Endothelial cell of umbilical vein (primary cell): ENCODE results near the gene EEF2K. TPM values are rescaled to one million over a fixed set of nuclear protein-coding genes. Genes with fewer than 3 reads are reported as not detected.

Experiments used
- BruUV-seq: library from RNA; stranded (reverse); fragments of 400-500 nt; replicated peaks from 2 replicates; lab custom pipeline; 2021; lab: Mats Ljungman, UMichigan
- CTCF ChIA-PET: fragments of 300-600, 350-600 bp; sonication (Branson Sonifier 250); formaldehyde crosslinking; loops from one replicate; lab custom pipeline; 2021; ENCODE audit warnings: antibody characterized with exemption, inconsistent platforms; lab: Charles Lee
- POLR2A ChIA-PET: fragments of 300-600, 350-600 bp; sonication (Branson Sonifier 250); formaldehyde crosslinking; loops from one replicate; lab custom pipeline; 2021; ENCODE audit warnings: antibody characterized with exemption, inconsistent platforms; lab: Charles Lee
- DNase-seq: peaks from one replicate; pipeline ENCODE4 v3.0.0-alpha.2; 2011; ENCODE audit warnings: low read depth, low spot score
- FAIRE-seq: peaks from 2 replicates; lab custom pipeline; 2011; peaks lifted over from hg19 to GRCh38; lab: Jason Lieb, UNC
- H2AFZ ChIP-seq: 2 replicates; pipeline ENCODE4 v1.6.0; 2012; ENCODE audit warnings: low read depth, low read length, control low read depth, inconsistent platforms
- H3K27ac ChIP-seq: 2 replicates; pipeline ENCODE4 v1.5.1; 2011; ENCODE audit warnings: low read depth, mild to moderate bottlenecking, control low read depth, low read length, moderate library complexity; ENCODE audit not compliant: insufficient read depth
- H3K27me3 ChIP-seq, 2 experiments: 2 replicates each; pipeline versions ENCODE4 v1.6.0 to v1.6.1; 2011; ENCODE audit warnings: low read length in 2 of 2, mixed read lengths in 1 of 2; ENCODE audit not compliant: control insufficient read depth in 2 of 2, insufficient read depth in 2 of 2
- H3K36me3 ChIP-seq, 2 experiments: 2 replicates in 1 of 2; 3 replicates in 1 of 2; pipeline ENCODE4 v1.5.1; 2011; ENCODE audit warnings: low read length in 2 of 2, mild to moderate bottlenecking in 1 of 2, moderate library complexity in 1 of 2; ENCODE audit not compliant: control insufficient read depth in 2 of 2, insufficient read depth in 2 of 2; ENCODE audit errors: extremely low read depth in 1 of 2
- H3K4me1 ChIP-seq: 3 replicates; pipeline ENCODE4 v1.5.1; 2011; ENCODE audit warnings: mild to moderate bottlenecking, low read length; ENCODE audit not compliant: control insufficient read depth, insufficient read depth; ENCODE audit errors: extremely low read depth
- H3K4me2 ChIP-seq: 2 replicates; pipeline ENCODE4 v1.6.1; 2011; ENCODE audit warnings: low read length, control low read depth, mixed read lengths; ENCODE audit not compliant: insufficient read depth
- H3K4me3 ChIP-seq, 3 experiments: fragments of 200-600 bp in 1 of 3; sonication (generic), shearing (Covaris generic) in 1 of 3; replicated peaks in 1 of 3; 2 replicates each; pipeline ENCODE4 v1.5.1; 2011 to 2016; ENCODE audit warnings: control low read depth in 3 of 3, low read length in 3 of 3, mild to moderate bottlenecking in 2 of 3, inconsistent platforms in 1 of 3, low read depth in 1 of 3, moderate library complexity in 1 of 3; ENCODE audit not compliant: insufficient read depth in 1 of 3
- H3K79me2 ChIP-seq: 2 replicates; pipeline ENCODE4 v1.6.0; 2012; ENCODE audit warnings: low read length, inconsistent platforms; ENCODE audit not compliant: control insufficient read depth, insufficient read depth
- H3K9ac ChIP-seq: replicated peaks from 2 replicates; pipeline ENCODE3; 2011; ENCODE audit warnings: low read length, control low read depth; ENCODE audit not compliant: insufficient read depth; ENCODE audit errors: extremely low read depth
- H3K9me1 ChIP-seq: replicated peaks from 3 replicates; pipeline ENCODE4 v1.6.0; 2011; ENCODE audit warnings: mild to moderate bottlenecking, low read length; ENCODE audit not compliant: control insufficient read depth, insufficient read depth; ENCODE audit errors: extremely low read depth
- H3K9me3 ChIP-seq: replicated peaks from 2 replicates; pipeline ENCODE4 v1.5.1; 2012; ENCODE audit warnings: low read length, inconsistent platforms; ENCODE audit not compliant: control insufficient read depth, insufficient read depth
- H4K20me1 ChIP-seq: replicated peaks from 2 replicates; pipeline ENCODE3; 2011; ENCODE audit warnings: mild to moderate bottlenecking, low read length; ENCODE audit not compliant: control insufficient read depth, insufficient read depth; ENCODE audit errors: extremely low read depth
- EZH2 ChIP-seq: IDR thresholded peaks from 2 replicates; pipeline ENCODE4 v1.6.1; 2012; ENCODE audit warnings: borderline replicate concordance, low read depth, mild to moderate bottlenecking, moderate library complexity, low read length, inconsistent platforms; ENCODE audit not compliant: severe bottlenecking
- FOS ChIP-seq: IDR thresholded peaks from 2 replicates; pipeline ENCODE4 v1.6.1; 2011; ENCODE audit warnings: mild to moderate bottlenecking, low read length, moderate library complexity, borderline replicate concordance; ENCODE audit not compliant: insufficient read depth
- GATA2 ChIP-seq: IDR thresholded peaks from 2 replicates; pipeline ENCODE4 v1.7.0; 2011; ENCODE audit warnings: low read depth, mild to moderate bottlenecking, moderate library complexity, mixed read lengths, low read length; ENCODE audit not compliant: insufficient read length, insufficient read depth
- JUN ChIP-seq: IDR thresholded peaks from 2 replicates; pipeline ENCODE4 v1.6.1; 2011; ENCODE audit warnings: borderline replicate concordance, low read depth; ENCODE audit not compliant: insufficient read length, insufficient read depth
- MAX ChIP-seq: IDR thresholded peaks from 2 replicates; pipeline ENCODE4 v1.6.1; 2011; ENCODE audit not compliant: insufficient read depth, insufficient read length
- MYC ChIP-seq: IDR thresholded peaks from one replicate; pipeline ENCODE4 v1.6.1; 2011; ENCODE audit warnings: mild to moderate bottlenecking, low read depth, low read length
- POLR2A ChIP-seq: IDR thresholded peaks from 2 replicates; pipeline ENCODE4 v1.6.1; 2012; ENCODE audit warnings: low read depth, mild to moderate bottlenecking, control low read depth, low read length
- POLR2AphosphoS5 ChIP-seq: IDR thresholded peaks from 2 replicates; pipeline ENCODE4 v1.6.1; 2012; ENCODE audit warnings: low read depth, mild to moderate bottlenecking, control low read depth, low read length, moderate library complexity; ENCODE audit not compliant: insufficient read depth
- dilution Hi-C: fragments of 300-500 bp; cut with MboI; formaldehyde crosslinking; loops from one replicate; pipeline ENCODE4 v1.15.0; 2019; ENCODE audit warnings: low sequenced_read_pairs; ENCODE audit not compliant: extremely low pct_ligation_motif_present
- intact Hi-C: fragments of 100-400 bp; cut with micrococcal nuclease; formaldehyde crosslinking; loops from one replicate; pipeline ENCODE4 v1.10.0; 2022
- polyA plus RNA-seq, 4 experiments: library from polyadenylated mRNA; depleted of rRNA in 3 of 4; stranded (reverse) in 3 of 4; unstranded in 1 of 4; fragments of >200 nt; gene quantifications; 2 replicates each; pipeline versions ENCODE4 v1.2.1 to v1.2.3, GENCODE V29; 2011 to 2012; ENCODE audit warnings: missing spikeins in 1 of 4
- total RNA-seq: library from RNA; stranded (reverse); gene quantifications from 2 replicates; pipeline ENCODE4 v1.2.3, GENCODE V29; 2021
- TF ChIP-seq, protein P1 (sequence below), 2 donors: IDR thresholded peaks; 1 replicate in 1 of 2; 2 replicates in 1 of 2; pipeline ENCODE4 v1.5.1; 2011; ENCODE audit warnings: low read length in 2 of 2, mild to moderate bottlenecking in 2 of 2, moderate library complexity in 2 of 2, control low read depth in 1 of 2, inconsistent platforms in 1 of 2, low read depth in 1 of 2; ENCODE audit not compliant: insufficient read depth in 1 of 2; ENCODE audit errors: extremely low read depth in 1 of 2

The EEF2K gene
- total and polyA plus RNA-seq, 2 donors (not counting 3 experiments of a cell fraction or from before 2014, with no cell fraction given), result 16.0 to 48.6 TPM

DNA sequence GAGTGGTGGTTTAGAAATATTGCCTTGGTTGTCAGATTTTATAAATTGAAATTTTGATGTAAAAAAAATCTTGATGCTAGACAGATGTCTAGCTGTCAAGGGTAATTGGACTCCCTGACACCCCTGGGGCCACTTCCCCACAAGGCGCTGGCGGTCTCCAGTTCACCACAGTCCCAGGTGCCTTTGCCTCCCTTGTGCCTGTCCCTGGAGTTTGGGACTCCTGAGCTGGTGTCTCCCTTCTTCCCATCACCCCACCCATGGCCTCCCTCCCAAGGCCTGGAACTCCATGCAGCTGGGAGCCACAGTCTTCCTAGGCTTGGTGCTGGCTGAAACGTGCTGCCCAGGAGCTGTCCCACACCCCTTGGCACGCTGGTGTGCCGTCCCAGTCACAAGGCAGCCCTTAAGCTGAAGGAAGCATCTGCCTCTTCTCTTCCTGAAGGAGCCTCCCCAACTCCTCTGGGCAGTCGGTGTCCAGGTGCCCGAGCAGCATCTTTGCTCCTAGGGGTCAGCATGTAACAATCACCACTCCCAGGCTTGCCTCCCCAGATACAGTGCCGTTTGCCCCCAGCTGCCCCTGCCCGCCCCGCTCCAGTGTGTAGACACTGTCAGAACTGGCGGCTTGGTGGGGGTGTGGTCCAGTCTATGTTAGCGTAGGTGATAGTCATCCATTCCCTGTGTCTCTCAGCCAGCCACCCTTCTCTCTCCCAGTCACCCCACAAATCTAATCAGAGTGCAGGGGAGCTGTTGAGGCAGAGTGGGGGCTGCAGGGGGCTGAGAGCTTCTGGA, 117.3 kb downstream of the EEF2K start:
- ChIA-PET POLR2A (no interaction called here), CTCF (no interaction called here)
- H3K79me2 ChIP-seq, result peaks cover 6% of the 10 kb centered on the region
- peaks cover 2 to 47% of the 10 kb centered on the region in 2 experiments for H3K36me3 ChIP-seq
- no peak overlapping the region for H3K27ac ChIP-seq
- H3K9me3 ChIP-seq, result no peaks in the 10 kb centered on the region
- no peaks in the 10 kb centered on the region for H3K27me3 ChIP-seq
- no peaks in the 10 kb centered on the region for H3K9me1 ChIP-seq
- dilution Hi-C loops (no loop called here), intact Hi-C loops (loop anchor here (5.0 to 10.0 kb wide), 2 partner anchors 351 to 1166 kb away; partner anchors contain the start of gene LDAF1)
- DNase-seq (no peak), FAIRE-seq (no peak)
- no TSS peak for BruUV-seq
- H4K20me1 ChIP-seq, result no peaks in the 10 kb centered on the region
- H3K4me1 ChIP-seq, result peaks cover 14% of the 10 kb centered on the region
- no peak overlapping the region for H3K9ac ChIP-seq
- no peak overlapping the region for H3K4me3 ChIP-seq
- H3K4me2 ChIP-seq, result no peak overlapping the region
- no peak overlapping the region for H2AFZ ChIP-seq
- TF ChIP-seq MYC (no peak), EZH2 (no peak), POLR2A (no peak), POLR2AphosphoS5 (no peak), MAX (no peak), FOS (no peak), GATA2 (no peak), JUN (no peak)
- TF ChIP-seq, protein P1, sequence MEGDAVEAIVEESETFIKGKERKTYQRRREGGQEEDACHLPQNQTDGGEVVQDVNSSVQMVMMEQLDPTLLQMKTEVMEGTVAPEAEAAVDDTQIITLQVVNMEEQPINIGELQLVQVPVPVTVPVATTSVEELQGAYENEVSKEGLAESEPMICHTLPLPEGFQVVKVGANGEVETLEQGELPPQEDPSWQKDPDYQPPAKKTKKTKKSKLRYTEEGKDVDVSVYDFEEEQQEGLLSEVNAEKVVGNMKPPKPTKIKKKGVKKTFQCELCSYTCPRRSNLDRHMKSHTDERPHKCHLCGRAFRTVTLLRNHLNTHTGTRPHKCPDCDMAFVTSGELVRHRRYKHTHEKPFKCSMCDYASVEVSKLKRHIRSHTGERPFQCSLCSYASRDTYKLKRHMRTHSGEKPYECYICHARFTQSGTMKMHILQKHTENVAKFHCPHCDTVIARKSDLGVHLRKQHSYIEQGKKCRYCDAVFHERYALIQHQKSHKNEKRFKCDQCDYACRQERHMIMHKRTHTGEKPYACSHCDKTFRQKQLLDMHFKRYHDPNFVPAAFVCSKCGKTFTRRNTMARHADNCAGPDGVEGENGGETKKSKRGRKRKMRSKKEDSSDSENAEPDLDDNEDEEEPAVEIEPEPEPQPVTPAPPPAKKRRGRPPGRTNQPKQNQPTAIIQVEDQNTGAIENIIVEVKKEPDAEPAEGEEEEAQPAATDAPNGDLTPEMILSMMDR (IDR thresholded peaks at IDR 0.05; ENCODE audit: extremely low read depth in 1 of 2, insufficient read depth in 1 of 2, low read depth in 1 of 2, low read length in 2 of 2), result no peak
